ENCODE results near the gene SORD.
A peak's percentile ranks its signal among the peaks of the same experiment; 100 is the strongest.
"Not testable (repeated sequence)": the region's sequence is repeated elsewhere in the genome, so short reads cannot be mapped to it uniquely, and the experiment has no call there.

The SORD gene

DNA sequence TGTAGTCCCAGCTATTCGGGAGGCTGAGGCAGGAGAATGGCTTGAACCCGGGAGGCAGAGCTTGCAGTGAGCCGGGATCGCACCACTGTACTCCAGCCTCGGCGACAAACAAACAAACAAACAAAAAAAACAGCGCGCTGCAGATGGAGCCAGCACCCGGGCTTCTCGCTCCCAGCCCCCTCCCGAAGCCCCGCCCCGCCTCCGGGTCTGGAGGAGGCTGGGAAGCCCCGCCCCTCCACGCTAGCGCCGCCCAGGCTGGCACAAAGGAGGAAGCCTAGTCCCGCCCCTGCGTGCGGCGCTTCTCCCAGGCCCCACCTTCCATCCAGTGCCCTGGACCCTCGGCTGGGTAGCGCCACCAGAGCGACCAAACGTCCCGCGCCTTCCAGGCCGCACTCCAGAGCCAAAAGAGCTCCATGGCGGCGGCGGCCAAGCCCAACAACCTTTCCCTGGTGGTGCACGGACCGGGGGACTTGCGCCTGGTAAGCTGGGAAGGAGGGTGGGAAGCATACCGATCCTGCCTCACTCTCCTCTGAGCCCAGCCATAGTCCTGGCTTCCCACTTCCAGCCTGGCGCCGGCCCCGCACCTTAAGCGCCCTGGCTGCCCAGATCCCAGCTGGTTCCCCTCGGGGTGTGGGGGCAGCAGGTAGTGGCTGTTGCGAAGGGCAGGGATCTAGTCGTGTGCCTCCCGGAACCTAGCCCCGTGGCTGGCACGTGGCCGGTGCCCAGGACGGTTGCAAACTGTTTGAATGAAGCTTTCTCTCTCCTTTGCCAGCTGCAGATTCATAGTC is at the start of gene SORD:
Gene SORD, plus strand, starts transcription at position 325 of the 788 bp plus-strand sequence. Its CDS starts 89 bp downstream, at position 414.
- peak; percentile 73 for DNase-seq

DNA sequence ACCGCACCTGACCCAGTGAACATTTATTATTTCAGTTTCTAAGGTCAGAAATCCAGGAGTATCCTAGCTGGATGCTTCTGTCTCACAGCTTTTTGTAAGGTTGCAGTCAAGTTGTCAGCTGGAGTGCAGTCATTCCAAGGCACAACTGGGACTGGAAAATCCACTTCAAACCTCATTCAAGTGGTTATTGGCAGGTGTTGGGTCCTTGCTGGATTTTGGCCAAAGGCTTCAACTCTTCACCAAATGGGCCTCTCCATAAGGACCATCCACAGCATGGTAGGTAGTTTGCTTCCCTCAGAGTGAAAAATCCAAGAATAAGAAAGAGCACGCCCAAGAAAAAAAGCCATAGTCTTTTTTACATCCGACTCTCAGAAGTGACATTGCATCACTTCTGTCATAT is 46.8 kb upstream of the SORD start:
- not testable (repeated sequence) for DNase-seq

DNA sequence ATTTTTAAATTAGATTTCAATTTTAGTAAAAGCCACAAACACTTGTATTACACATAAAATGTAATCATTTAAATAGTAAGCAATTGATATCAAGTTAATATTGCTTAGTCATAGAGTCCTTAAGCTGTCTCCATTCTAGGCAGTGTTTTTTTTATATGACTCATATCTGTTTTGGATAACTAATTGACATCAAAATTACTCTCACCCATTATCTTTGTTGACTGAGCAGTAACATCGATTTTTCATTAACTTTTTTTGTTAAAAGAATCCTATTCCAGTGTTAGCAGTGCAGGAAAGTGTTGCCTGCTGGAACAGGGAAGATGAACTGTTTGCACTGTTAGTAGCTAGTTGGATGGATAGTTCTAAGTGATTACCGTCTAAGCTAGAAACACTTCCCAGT is 45.2 kb upstream of the SORD start:
- DNase-seq: peak; percentile 2

DNA sequence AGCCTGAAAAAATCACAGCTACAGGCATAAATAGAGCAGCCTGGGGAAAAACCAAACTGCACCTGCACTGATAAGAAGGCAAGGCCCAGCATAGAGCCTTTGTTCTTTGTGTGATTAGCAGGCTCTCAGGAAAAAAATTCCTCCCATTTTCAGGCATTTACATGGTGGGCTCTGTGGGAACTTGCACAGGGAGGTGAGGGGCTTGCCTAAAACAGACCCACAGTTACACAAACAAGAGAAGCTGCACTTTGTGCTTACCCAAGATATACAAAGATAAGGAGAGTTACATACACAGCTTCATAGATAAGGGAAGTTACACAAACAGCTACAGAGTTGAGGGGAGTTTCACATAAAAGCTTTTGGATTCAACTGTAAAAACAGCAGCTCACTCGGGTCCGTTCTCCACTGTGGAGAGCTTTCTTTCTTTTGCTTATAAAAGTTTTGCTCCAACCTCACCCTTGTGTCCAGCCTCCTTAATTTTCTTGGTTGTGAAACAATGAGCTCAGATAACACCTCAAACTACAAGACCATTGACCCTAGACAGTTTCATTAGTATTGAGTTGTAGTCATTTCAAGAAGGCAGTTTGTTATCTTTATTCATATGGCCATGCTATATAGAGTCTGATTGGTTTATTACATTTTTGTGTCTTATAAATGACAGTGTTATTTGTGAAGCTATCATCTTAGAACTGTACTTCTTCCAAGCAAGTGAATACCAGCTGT is 43.2 kb upstream of the SORD start:
- not testable (repeated sequence) for DNase-seq

DNA sequence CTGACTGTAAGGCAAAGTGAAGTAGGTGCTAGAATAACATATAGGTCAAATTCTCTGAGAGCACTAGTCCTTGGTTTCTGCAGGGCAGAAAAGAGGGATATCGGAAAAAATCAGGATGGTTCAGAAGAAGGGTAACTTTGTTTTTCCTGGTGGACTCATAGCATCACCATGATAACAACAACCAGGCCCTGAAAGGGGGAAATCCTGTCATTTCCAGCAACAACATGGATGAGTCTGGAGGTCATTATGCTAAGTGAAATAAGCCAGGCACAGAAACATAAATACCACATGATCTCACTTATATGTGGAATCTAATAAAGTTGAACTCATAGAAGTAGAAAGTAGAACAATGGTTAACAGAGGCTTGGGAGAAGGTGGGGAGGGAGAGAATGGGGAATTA is 38.9 kb upstream of the SORD start:
- not testable (repeated sequence) for DNase-seq

DNA sequence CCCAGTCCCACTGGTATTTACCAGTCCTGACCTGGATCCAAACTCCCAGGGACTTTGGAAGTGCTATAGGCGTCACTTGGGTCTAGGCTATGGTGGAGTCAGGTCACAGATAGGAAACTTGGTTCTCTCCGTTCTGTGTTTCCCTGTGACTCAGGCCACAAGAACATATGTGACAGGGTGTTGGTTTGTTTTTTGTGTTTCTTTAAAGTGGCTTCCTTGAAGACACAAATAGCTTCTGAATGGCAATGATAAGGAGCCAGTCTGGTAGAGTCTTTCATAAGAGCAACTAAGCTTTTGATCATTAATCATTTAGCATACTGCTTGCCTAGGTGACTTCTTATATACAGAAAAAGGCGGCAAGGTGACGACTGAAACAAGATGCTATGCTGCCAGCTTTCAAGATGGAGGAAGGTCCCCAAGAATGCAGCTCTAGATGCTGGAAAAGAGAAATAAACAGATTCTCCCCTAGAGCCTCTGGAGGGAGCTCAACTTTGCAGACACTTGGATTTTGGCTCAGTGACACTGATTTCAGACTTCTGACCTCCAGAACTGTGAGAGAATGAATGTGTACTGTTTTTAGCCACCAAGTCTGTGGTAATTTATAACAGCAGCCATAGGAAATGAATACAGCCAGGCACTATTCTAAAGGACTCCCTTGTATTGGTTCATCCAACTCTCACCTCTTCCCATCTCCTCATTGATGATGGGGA is 36.5 kb upstream of the SORD start:
- DNase-seq: not testable (repeated sequence)

DNA sequence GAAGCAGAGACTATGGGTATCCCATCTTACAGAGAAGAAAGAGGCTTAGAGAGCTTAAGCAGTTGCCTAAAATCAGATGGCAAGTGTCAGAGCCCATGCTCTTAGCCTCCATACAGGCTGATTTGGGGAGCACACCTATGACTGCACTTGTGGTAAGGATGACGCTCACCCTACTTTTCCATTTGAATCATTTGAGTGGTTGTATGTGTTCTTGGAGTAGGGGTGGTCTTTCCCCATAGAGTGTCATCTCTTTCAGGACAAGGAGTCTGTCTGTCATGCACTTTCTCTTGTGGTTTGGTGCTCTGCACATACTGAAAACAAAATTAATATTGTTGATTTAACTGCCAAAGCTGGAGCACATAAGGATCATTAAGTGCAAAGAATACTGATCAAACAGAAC is 35.3 kb upstream of the SORD start:
- not testable (repeated sequence) for DNase-seq

DNA sequence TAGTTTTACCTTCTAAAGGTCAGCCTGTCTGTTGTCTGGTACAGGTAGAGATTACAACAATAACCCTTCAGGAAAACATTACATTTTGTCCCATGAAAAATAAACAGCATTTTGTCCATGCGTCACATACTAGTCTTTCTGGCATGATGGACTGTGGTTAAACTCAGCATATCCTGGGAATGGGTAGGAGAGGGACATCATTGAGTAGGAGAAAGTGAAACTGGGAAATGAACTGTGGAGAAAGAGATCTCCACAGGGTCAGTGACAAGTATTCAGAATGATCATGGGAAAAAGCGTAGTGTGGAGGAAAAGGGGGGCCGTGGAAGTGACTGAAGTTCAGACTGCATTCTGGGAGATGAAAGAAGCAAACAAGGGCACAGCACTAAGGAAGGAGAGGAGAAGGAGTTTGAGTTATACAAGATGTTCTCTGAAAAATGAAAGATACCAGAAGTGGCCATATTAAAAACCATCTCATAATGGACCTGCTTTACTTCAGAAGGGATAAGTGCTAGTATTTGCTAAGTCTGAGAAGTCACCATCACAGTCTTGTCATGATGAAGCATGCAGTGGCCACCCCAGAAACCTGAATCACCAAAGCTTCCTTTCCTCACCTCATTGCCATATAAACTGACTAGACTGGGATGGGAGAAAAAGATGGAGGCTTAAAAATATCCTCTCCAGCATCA is 34.7 kb upstream of the SORD start:
- DNase-seq: not testable (repeated sequence)

DNA sequence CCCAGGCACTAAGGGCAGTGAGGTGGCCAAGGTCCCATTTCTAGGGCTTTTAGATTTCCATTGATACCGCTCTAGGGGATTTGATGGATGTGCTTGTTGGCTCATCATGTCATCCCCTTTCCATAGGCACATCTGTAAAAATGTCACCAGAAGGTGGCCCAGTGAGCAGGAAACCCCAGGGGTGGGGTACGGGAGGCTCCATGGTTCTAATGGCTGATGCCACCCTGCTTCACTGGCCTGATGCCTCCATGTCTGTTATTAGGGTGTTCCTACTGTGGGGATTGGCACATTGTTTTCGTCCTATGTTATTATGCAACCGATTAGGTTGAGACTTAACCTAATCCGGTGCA is 34.1 kb upstream of the SORD start:
- not testable (repeated sequence) for DNase-seq

DNA sequence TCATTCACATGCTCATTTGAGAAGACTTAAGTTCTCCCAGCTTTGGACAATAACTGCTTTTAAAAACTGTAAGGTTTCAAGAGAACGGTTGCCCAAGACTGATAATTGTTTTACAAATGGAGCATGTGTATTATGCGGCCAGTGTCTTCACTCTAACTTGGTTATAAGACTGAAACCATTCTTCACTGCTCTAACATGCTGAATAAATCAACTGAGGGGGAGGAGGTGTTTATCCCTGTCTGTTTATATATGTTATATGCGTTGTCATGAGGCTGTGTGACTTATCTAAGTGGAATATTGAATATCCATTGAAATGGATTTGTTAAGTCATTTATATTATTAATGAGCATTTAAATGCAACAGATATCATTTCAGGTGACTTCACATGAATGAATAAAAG is 25.4 kb upstream of the SORD start:
- DNase-seq: not testable (repeated sequence)

DNA sequence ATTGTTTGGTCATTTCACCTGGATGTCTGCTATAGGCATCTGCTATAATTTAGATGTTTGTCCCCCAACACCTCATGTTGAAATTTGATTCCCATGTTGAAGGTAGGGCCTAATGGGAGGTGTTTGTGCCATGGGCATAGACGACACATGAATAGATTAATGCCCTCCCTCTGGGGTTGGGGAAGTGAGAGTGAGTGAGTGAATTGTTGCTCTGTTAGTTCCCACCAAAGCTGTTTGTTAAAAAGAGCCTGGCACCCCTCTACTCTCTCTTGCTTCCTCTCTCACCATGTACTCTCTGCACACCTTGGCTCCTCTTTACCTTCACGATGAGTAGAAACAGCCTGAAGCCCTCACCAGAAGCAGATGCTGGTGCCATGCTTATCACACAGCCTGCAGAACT is 23.9 kb upstream of the SORD start:
- no peak for DNase-seq

DNA sequence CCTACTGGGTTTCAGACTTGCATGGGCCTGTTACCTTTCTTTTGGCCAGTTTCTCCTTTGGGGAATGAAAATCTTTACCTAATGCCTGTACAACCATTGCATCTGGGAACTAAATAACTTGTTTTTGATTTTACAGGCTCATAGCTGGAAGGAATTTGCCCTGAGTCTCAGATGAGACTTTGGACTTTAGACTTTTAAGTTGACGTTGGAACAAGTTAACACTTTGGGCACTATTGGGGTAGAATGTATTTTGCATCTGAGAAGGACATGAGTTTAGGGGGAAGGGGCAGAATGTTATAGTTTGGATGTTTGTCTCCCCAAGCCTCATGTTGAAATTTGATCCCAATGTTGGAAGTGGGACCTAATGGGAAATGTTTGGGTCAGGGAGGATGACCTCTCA is 21.8 kb upstream of the SORD start:
- not testable (repeated sequence) for DNase-seq

DNA sequence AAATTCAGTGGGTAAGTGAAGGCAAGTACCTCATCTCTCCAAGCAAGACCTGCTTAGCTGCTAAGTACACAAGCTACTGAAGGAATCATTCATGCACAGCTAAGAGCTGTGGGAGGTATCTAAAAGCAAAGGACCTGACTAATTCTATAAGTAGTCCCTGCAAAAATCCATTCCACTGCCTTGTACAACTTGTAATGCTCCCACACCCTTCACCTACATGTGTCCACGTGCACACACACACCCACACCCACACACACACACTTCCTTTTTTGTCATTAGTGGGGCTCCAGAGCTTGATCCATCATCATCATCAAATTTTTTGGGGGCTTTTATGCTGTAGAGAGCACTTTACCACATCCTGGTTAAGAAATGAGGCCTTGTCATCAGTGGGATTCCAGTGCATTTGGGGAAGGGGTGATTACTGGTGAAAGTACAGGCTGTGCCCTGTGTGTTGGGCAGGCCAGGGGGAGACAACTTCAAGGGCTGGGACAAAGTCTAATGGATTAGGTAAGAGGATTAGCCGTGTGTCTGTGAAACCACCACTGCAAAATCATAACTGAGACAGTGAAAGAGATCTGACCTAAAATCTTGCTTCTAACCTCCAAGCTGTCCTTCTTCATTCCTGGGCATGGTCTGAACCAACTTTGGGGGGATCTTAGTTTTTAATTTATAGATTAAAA is 19.1 kb upstream of the SORD start:
- peak; percentile 30 for DNase-seq

DNA sequence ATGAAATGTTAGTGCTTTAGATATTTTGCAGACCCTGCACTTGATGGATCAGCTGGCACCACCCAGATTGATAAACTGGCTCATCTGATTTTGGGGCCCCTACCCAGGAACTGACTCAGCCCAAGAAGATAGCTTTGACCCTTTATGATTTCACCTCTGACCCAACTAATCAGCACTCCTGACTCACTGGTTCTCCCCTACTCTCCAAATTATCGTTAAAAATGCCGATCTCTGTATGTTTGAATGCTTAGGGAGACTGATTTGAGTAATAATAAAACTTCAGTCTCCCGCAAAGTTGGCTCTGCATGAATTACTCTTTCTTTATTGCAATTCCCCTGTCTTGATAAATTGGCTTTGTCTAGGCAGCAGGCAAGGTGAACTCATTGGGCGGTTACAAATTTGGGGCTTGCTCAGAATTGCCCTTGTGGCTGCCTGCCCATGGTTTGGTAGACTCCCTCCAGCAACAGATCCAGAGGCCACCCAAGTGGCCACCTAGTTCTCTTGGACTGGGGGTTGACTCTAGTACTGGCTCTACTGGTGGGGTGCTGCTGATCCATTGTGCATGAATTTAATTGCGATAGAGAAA is 18.3 kb upstream of the SORD start:
- DNase-seq: not testable (repeated sequence)

DNA sequence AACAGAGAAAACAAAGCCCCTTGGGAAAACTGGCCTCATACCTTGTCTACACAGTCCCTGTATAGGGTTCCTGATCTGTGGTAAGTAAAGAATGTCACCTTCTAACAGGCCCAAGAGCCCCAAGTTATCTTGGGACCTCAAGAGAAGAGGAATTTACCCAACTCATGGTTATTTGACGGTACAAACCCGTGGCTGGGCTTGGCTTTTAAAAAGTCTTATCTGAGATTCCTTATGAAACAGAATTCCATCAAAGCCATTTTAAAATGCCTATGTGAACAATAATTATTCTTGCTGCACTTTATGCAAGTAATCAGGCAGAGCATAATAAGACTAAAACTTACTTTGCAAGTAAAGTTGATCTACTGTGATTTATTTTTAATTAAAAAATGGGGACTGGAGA is 13.9 kb upstream of the SORD start:
- DNase-seq: no peak

DNA sequence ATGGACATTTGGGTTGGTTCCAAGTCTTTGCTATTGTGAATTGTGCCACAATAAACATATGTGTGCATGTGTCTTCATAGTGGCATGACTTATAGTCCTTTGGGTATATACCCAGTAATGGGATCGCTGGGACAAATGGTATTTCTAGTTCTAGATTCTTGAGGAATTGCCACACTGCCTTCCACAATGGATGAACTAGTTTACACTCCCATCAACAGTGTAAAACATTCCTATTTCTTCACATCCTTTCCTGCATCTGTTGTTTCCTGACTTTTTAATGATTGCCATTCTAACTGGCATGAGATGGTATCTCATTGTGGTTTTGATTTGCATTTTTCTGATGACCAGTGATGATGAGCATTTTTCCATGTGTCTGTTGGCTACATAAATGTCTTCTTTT is 7.9 kb upstream of the SORD start:
- not testable (repeated sequence) for DNase-seq

DNA sequence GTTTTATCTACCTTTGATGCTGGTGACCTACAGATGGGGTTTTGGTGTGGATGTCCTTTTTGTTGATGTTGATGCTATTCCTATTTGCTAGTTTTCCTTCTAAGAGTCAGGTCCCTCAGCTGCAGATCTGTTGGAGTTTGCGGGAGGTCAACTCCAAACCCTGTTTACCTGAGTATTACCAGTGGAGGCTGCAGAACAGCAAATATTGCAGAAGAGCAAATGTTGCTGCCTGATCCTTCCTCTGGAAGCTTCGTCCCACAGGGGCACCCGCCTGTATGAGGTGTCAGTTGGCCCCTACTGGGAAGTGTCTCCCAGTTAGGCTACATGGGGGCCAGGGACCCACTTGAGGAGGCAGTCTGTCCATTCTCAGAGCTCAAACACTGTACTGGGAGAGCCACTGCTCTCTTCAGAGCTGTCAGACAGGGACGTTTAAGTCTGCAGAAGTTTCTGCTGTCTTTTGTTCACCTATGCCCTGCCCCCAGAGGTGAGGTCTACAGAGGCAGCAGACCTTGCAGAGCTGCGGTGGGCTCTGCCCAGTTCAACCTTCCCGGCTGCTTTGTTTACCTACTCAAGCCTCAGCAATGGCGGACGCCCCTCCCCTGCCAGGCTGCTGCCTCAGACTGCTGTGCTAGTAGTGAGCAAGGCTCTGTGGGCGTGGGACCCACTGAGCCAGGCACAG is 2.6 kb upstream of the SORD start:
- not testable (repeated sequence) for DNase-seq

DNA sequence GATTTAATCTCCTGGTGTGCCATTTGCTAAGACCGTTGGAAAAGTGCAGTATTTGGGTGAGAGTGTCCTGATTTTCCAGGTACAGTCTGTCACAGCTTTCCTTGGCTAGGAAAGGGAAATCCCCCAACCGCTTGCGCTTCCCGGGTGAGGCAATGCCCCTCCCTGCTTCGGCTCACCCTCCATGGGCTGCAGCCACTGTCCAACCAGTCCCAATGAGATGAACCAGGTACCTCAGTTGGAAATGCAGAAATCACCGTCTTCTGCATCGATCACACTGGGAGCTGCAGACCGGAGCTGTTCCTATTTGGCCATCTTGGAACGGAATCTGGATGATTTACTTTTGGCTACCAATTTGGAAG is 2.1 kb upstream of the SORD start:
- not testable (repeated sequence) for DNase-seq

DNA sequence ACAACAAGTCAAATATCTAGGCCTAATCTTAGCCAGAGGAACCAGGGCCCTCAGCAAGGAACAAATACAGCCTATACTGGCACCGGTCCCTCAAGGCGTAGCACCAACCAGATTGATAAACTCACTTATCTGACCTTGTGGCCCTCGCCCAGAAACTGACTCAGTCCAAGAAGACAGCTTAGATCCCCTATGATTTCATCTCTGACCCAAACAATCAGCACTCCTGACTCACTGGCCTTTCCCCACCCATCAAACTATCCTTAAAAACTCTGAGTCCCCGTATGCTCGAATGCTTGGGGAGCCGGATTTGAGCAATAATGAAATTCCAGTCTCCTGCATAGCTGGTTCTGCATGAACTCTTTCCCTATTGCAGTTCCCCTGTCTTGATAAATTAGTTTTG is 1.6 kb upstream of the SORD start:
- DNase-seq: no peak

DNA sequence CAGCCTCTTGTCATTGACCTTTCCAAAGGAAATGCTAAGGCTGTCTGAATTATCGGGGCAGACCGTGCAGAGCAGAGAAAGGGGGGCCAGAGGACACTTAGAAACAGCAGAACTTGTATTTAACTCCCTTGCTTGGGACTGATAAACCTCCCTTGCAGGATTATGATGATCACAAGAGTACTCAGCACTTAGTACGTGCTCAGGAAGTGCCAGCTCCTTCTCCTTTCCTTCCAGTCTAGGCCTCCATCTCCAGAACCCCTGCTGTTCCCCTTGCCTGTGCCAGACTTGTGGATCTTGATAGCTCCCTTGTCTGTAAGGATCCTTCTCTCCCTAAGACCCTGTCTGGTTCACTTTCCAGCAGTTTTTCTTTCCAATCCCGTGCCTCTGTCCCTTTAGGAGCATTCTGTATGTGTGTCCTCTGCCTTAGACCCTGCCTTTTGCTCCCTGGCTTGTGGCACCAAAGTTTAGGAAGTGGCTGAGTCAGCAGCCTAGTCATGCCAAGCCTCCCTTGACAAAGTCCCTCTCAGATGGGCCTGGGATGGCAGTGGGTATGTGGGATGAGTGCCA is 747 bp downstream of the SORD start:
- no peak for DNase-seq

DNA sequence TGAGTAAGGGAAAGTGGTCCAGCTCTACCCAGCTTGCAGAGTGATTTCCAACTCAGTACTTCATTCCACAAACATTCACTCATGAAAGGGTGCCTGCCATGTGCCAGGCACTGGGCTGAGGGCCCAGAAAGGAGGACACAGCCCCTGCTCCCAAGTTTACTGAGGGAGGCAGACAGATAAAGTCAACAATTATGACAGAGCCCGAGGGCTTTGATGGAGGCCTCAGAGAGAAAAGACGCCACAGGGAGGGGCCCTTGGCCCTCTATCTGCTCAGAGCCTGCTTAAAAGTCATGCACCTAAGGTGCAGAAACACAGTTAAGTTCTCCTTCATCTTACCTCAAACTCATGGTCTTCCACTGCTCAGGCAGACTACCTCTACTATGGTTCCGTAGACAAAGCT is 1.7 kb downstream of the SORD start:
- not testable (repeated sequence) for DNase-seq

All from kidney glomerular epithelial cell (primary cell).